GM10266 (cell line): ENCODE data around the gene OR5H2.

Source experiments
- DNase-seq: peaks from one replicate; pipeline ENCODE4 v3.0.0; 2012; ENCODE audit errors: extremely low spot score
- TF ChIP-seq, protein P1 (sequence below): IDR thresholded peaks from 2 replicates; pipeline ENCODE4 v1.5.1; 2012; ENCODE audit warnings: mild to moderate bottlenecking, low read depth; ENCODE audit not compliant: control insufficient read depth, insufficient read depth; ENCODE audit errors: missing control alignments

The OR5H2 gene

DNA sequence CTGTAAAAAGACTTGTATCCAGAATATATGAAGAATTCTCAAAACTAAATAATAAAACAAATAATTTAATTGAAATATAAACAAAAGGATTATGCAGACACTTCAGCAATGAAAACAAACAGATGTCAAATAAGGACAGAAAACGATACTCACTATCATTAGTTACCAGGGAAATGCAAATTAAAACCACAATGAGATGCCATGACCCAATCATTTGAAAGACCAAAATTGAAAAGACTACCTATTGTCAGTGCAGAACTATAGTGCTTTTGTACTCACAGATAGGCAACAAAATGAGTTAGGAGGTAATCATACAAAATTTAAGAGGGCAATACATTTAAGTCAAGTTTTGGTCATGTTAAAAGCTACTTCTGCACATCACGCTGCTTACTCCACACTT, 39.8 kb downstream of the OR5H2 start:
- TF ChIP-seq, protein P1, sequence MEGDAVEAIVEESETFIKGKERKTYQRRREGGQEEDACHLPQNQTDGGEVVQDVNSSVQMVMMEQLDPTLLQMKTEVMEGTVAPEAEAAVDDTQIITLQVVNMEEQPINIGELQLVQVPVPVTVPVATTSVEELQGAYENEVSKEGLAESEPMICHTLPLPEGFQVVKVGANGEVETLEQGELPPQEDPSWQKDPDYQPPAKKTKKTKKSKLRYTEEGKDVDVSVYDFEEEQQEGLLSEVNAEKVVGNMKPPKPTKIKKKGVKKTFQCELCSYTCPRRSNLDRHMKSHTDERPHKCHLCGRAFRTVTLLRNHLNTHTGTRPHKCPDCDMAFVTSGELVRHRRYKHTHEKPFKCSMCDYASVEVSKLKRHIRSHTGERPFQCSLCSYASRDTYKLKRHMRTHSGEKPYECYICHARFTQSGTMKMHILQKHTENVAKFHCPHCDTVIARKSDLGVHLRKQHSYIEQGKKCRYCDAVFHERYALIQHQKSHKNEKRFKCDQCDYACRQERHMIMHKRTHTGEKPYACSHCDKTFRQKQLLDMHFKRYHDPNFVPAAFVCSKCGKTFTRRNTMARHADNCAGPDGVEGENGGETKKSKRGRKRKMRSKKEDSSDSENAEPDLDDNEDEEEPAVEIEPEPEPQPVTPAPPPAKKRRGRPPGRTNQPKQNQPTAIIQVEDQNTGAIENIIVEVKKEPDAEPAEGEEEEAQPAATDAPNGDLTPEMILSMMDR, result no peak

DNA sequence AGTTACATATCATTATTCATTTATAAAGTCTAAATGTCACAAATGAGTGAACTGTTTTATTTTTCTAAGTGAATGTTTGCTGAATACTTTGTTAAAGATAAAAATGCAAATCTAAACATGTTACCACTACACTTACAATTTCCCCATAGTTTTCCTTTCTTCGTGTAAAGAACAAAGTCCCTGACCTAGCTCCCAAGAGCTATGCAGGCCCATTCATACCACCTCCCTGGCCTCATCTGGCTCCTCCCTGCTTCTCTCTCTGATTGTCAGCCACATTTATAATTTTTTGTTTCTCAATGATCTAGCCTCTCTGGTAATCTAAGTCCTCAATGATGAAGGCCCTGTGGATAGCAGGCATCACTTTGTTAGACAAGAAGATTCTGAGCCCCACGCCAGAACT, 40.4 kb downstream of the OR5H2 start:
- DNase-seq, result no peak
- TF ChIP-seq, protein P1, result no peak

More for the DNA sequence above, 39.8 kb downstream of the OR5H2 start:
- DNase-seq, result no peak

DNA sequence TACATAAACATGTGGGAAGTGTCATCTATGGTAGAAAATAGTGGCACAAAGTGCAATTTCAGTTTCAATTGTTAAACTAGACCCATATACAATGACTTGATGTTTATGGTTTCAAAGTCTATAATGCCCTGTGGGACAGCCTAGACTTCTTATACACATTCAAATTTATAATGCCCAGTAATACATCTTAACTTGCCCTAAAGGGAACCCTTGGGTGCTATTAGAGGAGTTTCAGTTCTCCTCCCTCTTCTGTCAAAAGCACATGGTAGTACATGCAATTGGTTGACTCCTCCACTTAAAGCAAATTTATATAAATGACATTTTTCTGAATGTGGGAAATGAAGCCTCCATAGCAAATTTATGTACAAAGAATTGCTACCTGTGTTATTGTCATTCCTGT, 41.1 kb downstream of the OR5H2 start:
- no peak for DNase-seq
- TF ChIP-seq, protein P1, result no peak

DNA sequence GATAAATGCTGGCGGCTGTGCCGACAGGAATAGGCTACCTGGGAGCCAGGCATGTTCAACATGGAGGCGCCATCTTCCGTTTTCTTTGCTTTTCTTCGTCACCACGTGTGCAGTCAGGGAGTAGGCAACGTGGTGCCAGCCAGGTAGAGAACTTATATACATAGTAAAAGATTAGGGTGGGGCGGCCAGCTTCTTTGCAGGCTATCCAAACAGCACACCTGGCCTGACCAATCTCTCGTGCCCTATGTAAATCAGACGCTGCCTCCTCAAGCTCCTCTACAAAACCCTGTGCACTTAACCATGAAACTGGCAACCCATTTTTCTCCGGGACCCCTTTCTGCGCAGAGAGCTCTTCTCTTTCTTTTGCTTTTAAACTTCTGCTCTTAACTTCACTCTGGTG, 42.8 kb downstream of the OR5H2 start:
- TF ChIP-seq, protein P1, result no peak

DNA sequence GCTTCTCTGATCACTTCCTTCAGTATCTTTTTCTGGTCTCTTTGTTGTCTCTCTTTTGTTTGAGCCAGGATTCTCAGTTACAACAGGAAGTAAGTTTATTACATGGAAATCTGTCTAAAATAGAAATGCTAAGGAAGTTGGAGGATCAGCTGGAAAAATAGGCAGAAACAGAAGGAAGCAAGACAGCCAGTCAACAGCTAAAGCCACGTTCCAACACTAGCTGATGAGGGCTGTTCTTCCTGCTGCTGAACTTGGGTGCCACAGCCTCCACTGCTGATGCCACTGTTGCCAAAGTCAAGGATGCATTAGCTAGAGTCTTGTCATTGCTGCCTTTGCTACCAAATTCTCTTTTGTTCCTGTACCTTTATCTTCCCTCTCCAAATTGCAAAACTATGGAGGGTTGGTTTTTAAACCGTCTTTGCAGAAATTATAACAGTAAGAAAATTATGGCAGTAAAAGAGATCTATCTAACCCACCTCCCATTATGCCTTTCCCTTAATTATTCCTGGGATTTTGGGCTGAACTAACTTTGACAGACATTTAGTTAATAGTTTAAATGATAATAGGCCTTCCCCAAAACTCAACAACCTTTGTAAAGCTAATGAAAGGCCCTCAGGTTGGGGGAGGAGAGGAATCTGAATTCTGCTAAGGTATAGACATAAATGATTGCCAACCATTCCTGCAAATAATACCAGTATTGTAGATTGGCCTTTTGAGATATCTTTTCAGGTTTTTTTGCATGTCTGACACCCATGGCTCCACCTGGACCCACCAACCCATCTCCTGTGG, 44.0 kb downstream of the OR5H2 start:
- no peak for DNase-seq

More for the DNA sequence above, 42.8 kb downstream of the OR5H2 start:
- DNase-seq, result no peak

DNA sequence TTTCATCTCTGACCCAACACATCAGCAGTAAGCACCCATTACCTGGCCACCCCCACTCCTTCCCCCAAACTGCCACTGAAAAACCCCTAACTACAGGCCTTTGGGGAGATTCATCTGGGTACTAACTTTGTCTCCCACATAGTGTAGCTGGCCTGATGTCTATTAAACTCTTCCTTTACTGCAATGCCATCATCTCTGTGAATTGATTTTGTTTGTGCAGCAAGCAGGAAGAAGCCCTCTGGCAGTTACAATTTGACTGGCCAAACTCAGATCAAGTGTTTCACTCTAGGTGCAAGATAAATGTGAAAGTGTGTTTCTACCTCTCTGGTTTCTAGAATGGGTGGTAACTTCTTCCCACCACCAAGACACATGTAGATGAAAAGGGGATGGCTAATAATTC, 44.6 kb downstream of the OR5H2 start:
- peak; percentile 7 for DNase-seq
- TF ChIP-seq, protein P1, result no peak

More for the DNA sequence above, 44.0 kb downstream of the OR5H2 start:
- TF ChIP-seq, protein P1, result no peak

DNA sequence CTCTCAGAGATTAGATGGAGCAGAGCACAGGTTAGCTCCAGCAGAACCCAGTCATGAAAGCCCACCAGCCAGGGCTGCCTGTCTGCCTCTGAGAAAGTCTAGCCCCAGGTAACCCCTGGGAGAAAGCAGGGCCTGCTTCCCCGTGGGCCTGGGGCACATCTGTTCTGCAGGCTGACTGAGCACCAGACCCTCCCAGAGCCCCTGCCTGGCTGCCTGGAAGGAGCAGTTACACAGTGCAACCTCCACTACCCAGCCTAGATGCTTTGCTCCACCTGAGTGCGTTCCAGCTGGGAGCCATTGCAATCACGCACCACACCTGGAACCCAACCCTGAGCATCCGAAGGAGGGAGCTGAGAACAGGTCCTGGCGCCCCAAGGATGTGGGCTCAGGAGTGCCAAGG, 46.6 kb downstream of the OR5H2 start:
- TF ChIP-seq, protein P1, result no peak
- DNase-seq, result no peak
